NCI-H1694 (cell line): ENCODE data around the gene NEK6.

Experiments
- DNase-seq: peaks from one replicate; lab custom pipeline; 2025; lab: John Stamatoyannopoulos, UW

The NEK6 gene

GRCh38 chr9:124261736-124262648 is 4.2 kb downstream of the NEK6 start:
- no peak for DNase-seq

- no peak for DNase-seq
These were observed 4.9 kb downstream of the NEK6 start for GRCh38 chr9:124262649-124262972.

- DNase-seq = no peak
These were observed 5.5 kb downstream of the NEK6 start for GRCh38 chr9:124263213-124263612.

- DNase-seq = no peak
These were observed 6.2 kb downstream of the NEK6 start for GRCh38 chr9:124263800-124264426.

- no peak for DNase-seq
These were observed 7.1 kb downstream of the NEK6 start for GRCh38 chr9:124264823-124265233.

GRCh38 chr9:124265551-124265950 is 7.8 kb downstream of the NEK6 start:
- no peak for DNase-seq

GRCh38 chr9:124266139-124266825 is 8.5 kb downstream of the NEK6 start:
- no peak for DNase-seq

- no peak for DNase-seq
These were observed 9.1 kb downstream of the NEK6 start for GRCh38 chr9:124266826-124267201.

- DNase-seq = no peak
These were observed 9.6 kb downstream of the NEK6 start for GRCh38 chr9:124267271-124267807.

GRCh38 chr9:124268248-124268647 is 10.5 kb downstream of the NEK6 start:
- no peak for DNase-seq

- no peak for DNase-seq
These were observed 10.9 kb downstream of the NEK6 start for GRCh38 chr9:124268661-124269060.

GRCh38 chr9:124269556-124269955 is 11.8 kb downstream of the NEK6 start:
- no peak for DNase-seq

- DNase-seq = no peak
These were observed 13.0 kb downstream of the NEK6 start for GRCh38 chr9:124270504-124271335.

GRCh38 chr9:124271660-124272059 is 13.9 kb downstream of the NEK6 start:
- DNase-seq = no peak

- no peak for DNase-seq
These were observed 14.4 kb downstream of the NEK6 start for GRCh38 chr9:124272118-124272517.

- no peak for DNase-seq
These were observed 15.2 kb downstream of the NEK6 start for GRCh38 chr9:124272979-124273378.

GRCh38 chr9:124273427-124274160 is 15.8 kb downstream of the NEK6 start:
- DNase-seq = no peak

GRCh38 chr9:124274226-124274625 is 16.5 kb downstream of the NEK6 start:
- DNase-seq = no peak

GRCh38 chr9:124274738-124275137 is 17.0 kb downstream of the NEK6 start:
- DNase-seq = no peak

- no peak for DNase-seq
These were observed 19.7 kb downstream of the NEK6 start for GRCh38 chr9:124277420-124277819.

- no peak for DNase-seq
These were observed 20.3 kb downstream of the NEK6 start for GRCh38 chr9:124278054-124278540.
